ENCODE measurements around the gene ZKSCAN4. TPM values are rescaled to one million over a fixed set of nuclear protein-coding genes. Genes with fewer than 3 reads are reported as not detected.

The ZKSCAN4 gene
- total RNA-seq, 2 experiments from 2014 or later = 3.5 to 3.6 TPM

DNA sequence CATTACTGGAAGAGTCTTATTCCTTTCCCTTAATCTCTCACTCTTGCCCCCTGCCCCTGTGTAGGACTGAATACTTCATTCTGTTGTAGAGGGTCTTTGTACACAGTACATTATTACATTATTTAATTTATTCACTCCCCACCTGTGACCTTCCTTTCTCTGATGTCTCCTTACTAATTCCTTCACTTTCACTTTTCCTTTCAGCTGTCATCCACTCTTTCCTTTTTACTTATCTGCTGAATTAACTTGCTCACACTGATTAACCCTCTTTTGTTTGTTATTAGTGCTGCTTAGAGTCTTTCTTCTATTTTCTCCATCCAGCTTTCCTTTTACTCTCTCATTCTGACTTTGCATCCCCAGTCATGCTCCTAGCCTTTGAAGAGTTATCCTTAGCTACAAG lies 22.8 kb upstream of the ZKSCAN4 start:
- Mint-ChIP-seq H3K4me3 (no peak overlapping the region), H3K36me3 (ENCODE audit: low read depth) (peaks cover 36% of the 10 kb centered on the region), H3K27ac (peak overlapping the region; percentile 40), H3K9me3 (no peaks in the 10 kb centered on the region), H3K4me1 (ENCODE audit: low read depth) (peaks cover 15% of the 10 kb centered on the region), H3K27me3 (no peaks in the 10 kb centered on the region)
- DNase-seq (no peak), ATAC-seq (no peak)
- intact Hi-C loops (cut with micrococcal nuclease) = no loop called here
- TF ChIP-seq, protein P1, sequence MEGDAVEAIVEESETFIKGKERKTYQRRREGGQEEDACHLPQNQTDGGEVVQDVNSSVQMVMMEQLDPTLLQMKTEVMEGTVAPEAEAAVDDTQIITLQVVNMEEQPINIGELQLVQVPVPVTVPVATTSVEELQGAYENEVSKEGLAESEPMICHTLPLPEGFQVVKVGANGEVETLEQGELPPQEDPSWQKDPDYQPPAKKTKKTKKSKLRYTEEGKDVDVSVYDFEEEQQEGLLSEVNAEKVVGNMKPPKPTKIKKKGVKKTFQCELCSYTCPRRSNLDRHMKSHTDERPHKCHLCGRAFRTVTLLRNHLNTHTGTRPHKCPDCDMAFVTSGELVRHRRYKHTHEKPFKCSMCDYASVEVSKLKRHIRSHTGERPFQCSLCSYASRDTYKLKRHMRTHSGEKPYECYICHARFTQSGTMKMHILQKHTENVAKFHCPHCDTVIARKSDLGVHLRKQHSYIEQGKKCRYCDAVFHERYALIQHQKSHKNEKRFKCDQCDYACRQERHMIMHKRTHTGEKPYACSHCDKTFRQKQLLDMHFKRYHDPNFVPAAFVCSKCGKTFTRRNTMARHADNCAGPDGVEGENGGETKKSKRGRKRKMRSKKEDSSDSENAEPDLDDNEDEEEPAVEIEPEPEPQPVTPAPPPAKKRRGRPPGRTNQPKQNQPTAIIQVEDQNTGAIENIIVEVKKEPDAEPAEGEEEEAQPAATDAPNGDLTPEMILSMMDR (IDR thresholded peaks at IDR 0.05) = no peak
- POLR2A ChIA-PET = interaction anchor here (0.6 kb wide), 1 partner anchor 24 kb away, joined by 3 read pairs; no protein-coding TSS in a partner anchor
- CTCF ChIA-PET = interaction anchor here (0.7 kb wide), 1 partner anchor 9 kb away, joined by 3 read pairs; no protein-coding TSS in a partner anchor

DNA sequence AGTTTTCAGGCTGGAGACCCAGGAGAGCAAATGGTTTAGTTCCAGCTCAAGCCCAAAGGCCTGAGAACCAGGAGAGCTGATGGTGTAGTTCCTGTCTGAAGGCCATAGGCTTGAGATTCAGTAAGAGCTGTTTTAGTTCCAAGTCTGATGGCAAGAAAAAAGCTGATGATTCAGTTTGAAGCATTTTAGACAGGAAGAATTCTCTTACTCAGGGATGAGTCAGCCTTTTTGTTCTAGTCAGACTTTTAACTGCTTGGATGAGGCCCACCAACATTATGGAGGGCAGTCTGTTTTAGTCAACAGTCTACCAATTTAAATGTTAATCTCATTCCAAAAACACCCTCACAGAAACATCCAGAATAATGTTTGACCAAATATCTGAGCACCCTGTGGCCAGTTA lies 17.4 kb upstream of the ZKSCAN4 start:
- intact Hi-C loops (cut with micrococcal nuclease) = loop anchor here (10.0 kb wide), 1 partner anchor 85 kb away; no protein-coding TSS in a partner anchor
- CTCF ChIA-PET = no interaction called here
- TF ChIP-seq, protein P1 (IDR thresholded peaks at IDR 0.05) = no peak
- H3K4me3 Mint-ChIP-seq = no peak overlapping the region
- peak overlapping the region; percentile 69 for H3K27ac Mint-ChIP-seq
- peak; percentile 47 for ATAC-seq
- H3K27me3 Mint-ChIP-seq = no peaks in the 10 kb centered on the region
- peaks cover 15% of the 10 kb centered on the region for H3K36me3 Mint-ChIP-seq (ENCODE audit: low read depth)
- POLR2A ChIA-PET = interaction anchor here (1.2 kb wide), 1 partner anchor 10 kb away, joined by 3 read pairs; no protein-coding TSS in a partner anchor
- no peak for DNase-seq
- peaks cover 26% of the 10 kb centered on the region for H3K4me1 Mint-ChIP-seq (ENCODE audit: low read depth)
- peaks cover 2% of the 10 kb centered on the region for H3K9me3 Mint-ChIP-seq

DNA sequence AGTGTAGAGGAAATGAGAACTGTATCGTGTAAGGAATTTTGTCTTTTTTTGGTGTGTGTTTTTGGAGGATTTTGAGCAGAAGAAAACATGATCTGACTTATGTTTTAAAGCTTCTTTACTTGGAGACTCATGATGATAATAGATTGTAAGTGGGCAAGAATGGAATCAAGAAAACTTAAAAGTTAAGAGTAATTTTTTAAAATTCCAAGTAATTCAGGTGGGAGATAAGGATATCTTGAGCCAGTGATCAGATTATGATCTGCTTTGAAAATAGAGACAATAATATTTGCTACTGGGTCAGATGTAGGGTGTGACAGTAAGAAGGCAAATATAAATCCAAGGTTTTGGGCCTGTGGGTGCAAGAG lies 15.6 kb upstream of the ZKSCAN4 start:
- H3K36me3 Mint-ChIP-seq (ENCODE audit: low read depth) = peaks cover 9% of the 10 kb centered on the region
- intact Hi-C loops (cut with micrococcal nuclease) = loop anchor here (10.0 kb wide), 1 partner anchor 87 kb away; no protein-coding TSS in a partner anchor

DNA sequence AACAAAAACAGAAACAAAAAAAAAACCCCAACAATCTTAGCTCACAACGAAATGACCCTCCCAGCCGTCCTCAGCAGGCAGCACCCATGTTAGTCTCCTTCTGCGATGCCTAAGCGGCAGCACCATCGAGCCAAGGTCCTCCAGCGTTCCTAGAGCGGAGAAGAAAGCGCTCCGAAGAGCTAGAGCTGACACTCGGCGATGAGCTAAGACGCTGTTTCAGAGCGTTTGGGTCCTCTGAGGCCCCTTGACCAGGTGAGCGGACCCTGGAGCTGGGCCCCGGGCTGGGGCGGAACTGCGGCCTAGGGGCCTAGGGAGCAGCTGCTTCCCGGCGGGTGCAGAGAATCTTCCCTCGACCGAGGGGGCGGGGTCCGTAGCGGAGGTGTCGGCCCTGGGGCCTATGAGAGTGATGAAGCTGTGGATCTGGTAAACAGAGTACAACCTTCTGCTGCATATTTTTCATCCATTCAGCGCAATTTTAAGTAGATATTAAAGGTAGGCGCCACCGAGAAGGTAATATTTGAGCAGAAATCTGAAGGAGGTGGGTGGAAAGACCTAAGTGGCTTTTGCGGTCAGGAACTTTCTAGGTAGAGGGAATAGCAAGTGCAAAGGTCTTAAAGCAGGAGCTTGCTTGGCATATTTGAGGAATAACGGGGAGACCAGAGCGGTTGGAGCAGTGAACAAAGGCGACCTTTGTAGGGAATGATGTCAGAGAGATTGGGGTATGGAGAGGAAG lies 15.1 kb upstream of the ZKSCAN4 start, which contains the start of gene ZSCAN26:
TSS of gene ZSCAN26 (plus strand) at position 182 of the 733 bp plus-strand sequence. CDS start 4,777 bp downstream, outside the sequence.
- ATAC-seq (peak; percentile 94), DNase-seq (peak; percentile 93)
- ChIA-PET CTCF (interaction anchor here (0.7 to 2.7 kb wide), 9 partner anchors 14 to 130 kb away, joined by 3 to 17 read pairs (median 3); partner anchors contain the start of genes PGBD1, ZKSCAN4 and ZKSCAN8), POLR2A (interaction anchor here (0.8 to 1.6 kb wide), 16 partner anchors 9 to 402 kb away, joined by 3 to 8 read pairs (median 4); partner anchors contain the start of genes ZKSCAN4, ZKSCAN8 and ZSCAN31)
- TF ChIP-seq, protein P1 (IDR thresholded peaks at IDR 0.05) = no peak
- Mint-ChIP-seq H3K36me3 (ENCODE audit: low read depth) (peaks cover 3% of the 10 kb centered on the region), H3K27ac (no peak within 1 kb of the TSS), H3K27me3 (no peaks in the 10 kb centered on the region), H3K4me1 (ENCODE audit: low read depth) (peaks cover 28% of the 10 kb centered on the region), H3K9me3 (peaks cover 2% of the 10 kb centered on the region), H3K4me3 (no peak within 1 kb of the TSS)
- intact Hi-C loops (cut with micrococcal nuclease) = loop anchor here (10.0 kb wide), 1 partner anchor 88 kb away; no protein-coding TSS in a partner anchor

More for the DNA sequence above, 15.6 kb upstream of the ZKSCAN4 start:
- Mint-ChIP-seq H3K27ac (no peak overlapping the region), H3K4me3 (no peak overlapping the region), H3K9me3 (peaks cover 2% of the 10 kb centered on the region), H3K4me1 (ENCODE audit: low read depth) (peaks cover 28% of the 10 kb centered on the region), H3K27me3 (no peaks in the 10 kb centered on the region)
- ATAC-seq (no peak), DNase-seq (no peak)
- CTCF ChIA-PET = interaction anchor here (0.7 to 2.7 kb wide), 7 partner anchors 14 to 127 kb away, joined by 3 to 17 read pairs (median 3); partner anchors contain the start of genes PGBD1, ZKSCAN4 and ZKSCAN8
- POLR2A ChIA-PET = interaction anchor here (0.8 to 1.6 kb wide), 10 partner anchors 14 to 403 kb away, joined by 3 to 8 read pairs (median 4); partner anchors contain the start of genes ZKSCAN4, ZKSCAN8 and ZSCAN31
- TF ChIP-seq, protein P1 (IDR thresholded peaks at IDR 0.05) = no peak
